HepG2 (cell line): ENCODE data around the gene CLDN11. TPM values are rescaled to one million over a fixed set of nuclear protein-coding genes. Genes with fewer than 3 reads are reported as not detected.
A peak's percentile ranks its signal among the peaks of the same experiment; 100 is the strongest.

Source experiments
- CAMTA2 ChIP-seq: sonication (generic); formaldehyde crosslinking; IDR thresholded peaks from 2 replicates; pipeline ENCODE4 v1.4.0; 2020; ENCODE audit warnings: mild to moderate bottlenecking, missing genetic modification reagents, borderline replicate concordance
- GLMP ChIP-seq: sonication (generic); formaldehyde crosslinking; IDR thresholded peaks from 2 replicates; pipeline ENCODE4 v1.9.0; 2021; ENCODE audit warnings: missing genetic modification reagents, mild to moderate bottlenecking, borderline replicate concordance
- HOXA5 ChIP-seq: sonication (generic); formaldehyde crosslinking; IDR thresholded peaks from 2 replicates; pipeline ENCODE4 v1.4.0; 2020; ENCODE audit warnings: missing genetic modification reagents
- KDM5A ChIP-seq: fragments of 200-600 bp; sonication (generic); IDR thresholded peaks from 2 replicates; pipeline ENCODE4 v1.7.0; 2018; ENCODE audit warnings: antibody characterized with exemption, mild to moderate bottlenecking, low read length, borderline replicate concordance
- PHB2 ChIP-seq: fragments of 450-650 bp; IDR thresholded peaks from 2 replicates; pipeline ENCODE4 v1.6.1; 2018; ENCODE audit not compliant: partially characterized antibody
- PRMT3 ChIP-seq: sonication (generic); formaldehyde crosslinking; IDR thresholded peaks from 2 replicates; pipeline ENCODE4 v1.8.1; 2022; ENCODE audit warnings: low read depth, mild to moderate bottlenecking, moderate library complexity, missing genetic modification reagents, borderline replicate concordance
- SOX5 ChIP-seq: IDR thresholded peaks from 2 replicates; pipeline ENCODE4 v1.6.1; 2016; ENCODE audit warnings: borderline replicate concordance
- TP53 ChIP-seq: sonication (generic); formaldehyde crosslinking; conservative IDR thresholded peaks from 2 replicates; pipeline ENCODE4 v1.4.0; 2020; ENCODE audit warnings: missing genetic modification reagents
- ZNF44 ChIP-seq: sonication (generic); formaldehyde crosslinking; IDR thresholded peaks from 2 replicates; pipeline ENCODE4 v1.5.1; 2020; ENCODE audit warnings: mild to moderate bottlenecking, missing genetic modification reagents
- ZNF607 ChIP-seq: sonication (generic); formaldehyde crosslinking; IDR thresholded peaks from 2 replicates; pipeline ENCODE4 v1.5.1; 2020; ENCODE audit warnings: missing genetic modification reagents, mild to moderate bottlenecking, borderline replicate concordance
- ZNF720 ChIP-seq: sonication (generic); formaldehyde crosslinking; IDR thresholded peaks from 2 replicates; pipeline ENCODE4 v1.4.0; 2020; ENCODE audit warnings: missing genetic modification reagents
- ZNF788 ChIP-seq: sonication (generic); formaldehyde crosslinking; IDR thresholded peaks from 2 replicates; pipeline ENCODE4 v1.5.0; 2020; ENCODE audit warnings: mild to moderate bottlenecking, missing genetic modification reagents, borderline replicate concordance
- ZSCAN12 ChIP-seq: sonication (generic); formaldehyde crosslinking; IDR thresholded peaks from 2 replicates; pipeline ENCODE4 v1.9.0; 2021; ENCODE audit warnings: mild to moderate bottlenecking, missing genetic modification reagents
- ZSCAN20 ChIP-seq: sonication (generic); formaldehyde crosslinking; IDR thresholded peaks from 2 replicates; pipeline ENCODE4 v1.4.0; 2020; ENCODE audit warnings: missing genetic modification reagents, mild to moderate bottlenecking, borderline replicate concordance
- polyA plus RNA-seq, 8 experiments: library from polyadenylated mRNA; depleted of rRNA in 3 of 8; stranded (reverse) in 7 of 8; unstranded in 1 of 8; fragments of >200 nt; fragmentation: Illumina TruSeq in 4 of 8; extraction: Trizol in 4 of 8; gene quantifications; 2 replicates each; pipeline versions ENCODE4 v1.2.1 to v1.2.3, GENCODE V29; 2011 to 2016; ENCODE audit warnings: low read depth in 4 of 8, missing spikeins in 1 of 8, mixed read lengths in 1 of 8; ENCODE audit not compliant: insufficient read depth in 1 of 8
- total RNA-seq, 5 experiments: library from RNA; depleted of rRNA; stranded (reverse); fragments of >200 nt; fragmentation: Illumina TruSeq; extraction: Trizol; gene quantifications; 2 replicates each; pipeline ENCODE4 v1.2.3, GENCODE V29; 2016; ENCODE audit warnings: low read depth in 1 of 5
- TF ChIP-seq, protein P1 (sequence below): sonication (generic); formaldehyde crosslinking; IDR thresholded peaks from 2 replicates; pipeline ENCODE4 v1.4.0; 2020; ENCODE audit warnings: missing genetic modification reagents
- TF ChIP-seq, protein P2 (sequence below): sonication (generic); formaldehyde crosslinking; IDR thresholded peaks from 2 replicates; pipeline ENCODE4 v1.5.0; 2020; ENCODE audit warnings: missing genetic modification reagents
- TF ChIP-seq, protein P3 (sequence below): fragments of 450-650 bp; IDR thresholded peaks from 2 replicates; pipeline ENCODE4 v1.6.1; 2016
- TF ChIP-seq, protein P4 (sequence below): IDR thresholded peaks from 2 replicates; pipeline ENCODE4 v1.6.1; 2012; ENCODE audit warnings: low read length, improper control_type of control experiment

CLDN11 gene
- total and polyA plus RNA-seq, 2 of the 13 experiments (the other 11 are each of a cell fraction or from before 2014, with no cell fraction given) = 4.2 to 4.9 TPM

DNA sequence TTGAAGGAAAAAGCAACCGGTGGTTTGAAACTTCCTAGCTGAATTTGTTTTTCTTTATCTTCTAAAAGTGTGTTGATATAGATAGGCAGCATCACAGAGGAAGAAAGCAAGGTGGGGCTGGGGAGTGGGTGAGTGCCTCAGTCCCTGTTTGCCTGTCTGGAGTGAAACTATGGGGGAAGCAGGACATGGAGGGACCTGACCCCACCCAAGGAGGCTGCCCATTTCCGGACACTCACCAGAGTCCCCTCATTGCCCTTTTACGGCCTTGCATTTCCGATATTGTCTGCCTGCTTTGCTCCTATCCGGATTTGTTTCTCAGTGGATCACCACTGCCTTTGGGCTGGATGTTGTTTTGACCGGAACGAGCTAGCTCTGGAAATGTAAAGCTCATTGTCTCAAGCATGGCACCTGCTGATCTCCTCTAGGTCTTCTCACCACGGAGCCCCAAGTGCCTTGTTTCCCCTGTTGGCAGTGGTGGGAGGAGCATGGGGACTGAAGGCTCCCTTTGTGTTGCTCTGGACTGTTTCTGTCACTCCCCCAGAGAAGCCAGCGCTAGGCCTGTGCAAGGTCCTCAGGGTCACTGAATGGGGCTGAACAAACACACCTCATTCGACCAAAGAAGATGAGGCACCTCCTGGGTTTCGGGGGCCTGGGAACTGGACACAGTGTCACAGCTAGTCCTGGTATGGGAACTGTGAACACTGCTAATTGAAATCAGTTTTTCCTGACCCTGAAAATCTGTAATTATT lies 7.0 kb downstream of the CLDN11 start (continued):
- peak; percentile 82 for TF ChIP-seq SOX5
- no peak for TF ChIP-seq TP53 (CRISPR knock-in tag)
- peak; percentile 82 for TF ChIP-seq ZNF44 (CRISPR knock-in tag)
- no peak for TF ChIP-seq ZNF720 (CRISPR knock-in tag)
- TF ChIP-seq, protein P1, sequence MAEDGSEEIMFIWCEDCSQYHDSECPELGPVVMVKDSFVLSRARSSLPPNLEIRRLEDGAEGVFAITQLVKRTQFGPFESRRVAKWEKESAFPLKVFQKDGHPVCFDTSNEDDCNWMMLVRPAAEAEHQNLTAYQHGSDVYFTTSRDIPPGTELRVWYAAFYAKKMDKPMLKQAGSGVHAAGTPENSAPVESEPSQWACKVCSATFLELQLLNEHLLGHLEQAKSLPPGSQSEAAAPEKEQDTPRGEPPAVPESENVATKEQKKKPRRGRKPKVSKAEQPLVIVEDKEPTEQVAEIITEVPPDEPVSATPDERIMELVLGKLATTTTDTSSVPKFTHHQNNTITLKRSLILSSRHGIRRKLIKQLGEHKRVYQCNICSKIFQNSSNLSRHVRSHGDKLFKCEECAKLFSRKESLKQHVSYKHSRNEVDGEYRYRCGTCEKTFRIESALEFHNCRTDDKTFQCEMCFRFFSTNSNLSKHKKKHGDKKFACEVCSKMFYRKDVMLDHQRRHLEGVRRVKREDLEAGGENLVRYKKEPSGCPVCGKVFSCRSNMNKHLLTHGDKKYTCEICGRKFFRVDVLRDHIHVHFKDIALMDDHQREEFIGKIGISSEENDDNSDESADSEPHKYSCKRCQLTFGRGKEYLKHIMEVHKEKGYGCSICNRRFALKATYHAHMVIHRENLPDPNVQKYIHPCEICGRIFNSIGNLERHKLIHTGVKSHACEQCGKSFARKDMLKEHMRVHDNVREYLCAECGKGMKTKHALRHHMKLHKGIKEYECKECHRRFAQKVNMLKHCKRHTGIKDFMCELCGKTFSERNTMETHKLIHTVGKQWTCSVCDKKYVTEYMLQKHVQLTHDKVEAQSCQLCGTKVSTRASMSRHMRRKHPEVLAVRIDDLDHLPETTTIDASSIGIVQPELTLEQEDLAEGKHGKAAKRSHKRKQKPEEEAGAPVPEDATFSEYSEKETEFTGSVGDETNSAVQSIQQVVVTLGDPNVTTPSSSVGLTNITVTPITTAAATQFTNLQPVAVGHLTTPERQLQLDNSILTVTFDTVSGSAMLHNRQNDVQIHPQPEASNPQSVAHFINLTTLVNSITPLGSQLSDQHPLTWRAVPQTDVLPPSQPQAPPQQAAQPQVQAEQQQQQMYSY (CRISPR knock-in tag) = no peak
- no peak for TF ChIP-seq ZNF607 (CRISPR knock-in tag)
- peak; percentile 55; the same call in 1 of the 2 replicates for TF ChIP-seq PRMT3 (CRISPR knock-in tag)
- TF ChIP-seq CAMTA2 = no peak
- TF ChIP-seq, protein P2, sequence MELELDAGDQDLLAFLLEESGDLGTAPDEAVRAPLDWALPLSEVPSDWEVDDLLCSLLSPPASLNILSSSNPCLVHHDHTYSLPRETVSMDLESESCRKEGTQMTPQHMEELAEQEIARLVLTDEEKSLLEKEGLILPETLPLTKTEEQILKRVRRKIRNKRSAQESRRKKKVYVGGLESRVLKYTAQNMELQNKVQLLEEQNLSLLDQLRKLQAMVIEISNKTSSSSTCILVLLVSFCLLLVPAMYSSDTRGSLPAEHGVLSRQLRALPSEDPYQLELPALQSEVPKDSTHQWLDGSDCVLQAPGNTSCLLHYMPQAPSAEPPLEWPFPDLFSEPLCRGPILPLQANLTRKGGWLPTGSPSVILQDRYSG (CRISPR knock-in tag) = no peak
- no peak for TF ChIP-seq KDM5A
- TF ChIP-seq ZNF788 (CRISPR knock-in tag) = peak; percentile 79; the same call in 1 of the 2 replicates
- no peak for TF ChIP-seq ZSCAN12 (CRISPR knock-in tag)
- TF ChIP-seq PHB2 = no peak
- no peak for TF ChIP-seq ZSCAN20 (CRISPR knock-in tag)
- TF ChIP-seq HOXA5 (CRISPR knock-in tag) = no peak
- no peak for TF ChIP-seq GLMP (CRISPR knock-in tag)
- TF ChIP-seq, protein P3, sequence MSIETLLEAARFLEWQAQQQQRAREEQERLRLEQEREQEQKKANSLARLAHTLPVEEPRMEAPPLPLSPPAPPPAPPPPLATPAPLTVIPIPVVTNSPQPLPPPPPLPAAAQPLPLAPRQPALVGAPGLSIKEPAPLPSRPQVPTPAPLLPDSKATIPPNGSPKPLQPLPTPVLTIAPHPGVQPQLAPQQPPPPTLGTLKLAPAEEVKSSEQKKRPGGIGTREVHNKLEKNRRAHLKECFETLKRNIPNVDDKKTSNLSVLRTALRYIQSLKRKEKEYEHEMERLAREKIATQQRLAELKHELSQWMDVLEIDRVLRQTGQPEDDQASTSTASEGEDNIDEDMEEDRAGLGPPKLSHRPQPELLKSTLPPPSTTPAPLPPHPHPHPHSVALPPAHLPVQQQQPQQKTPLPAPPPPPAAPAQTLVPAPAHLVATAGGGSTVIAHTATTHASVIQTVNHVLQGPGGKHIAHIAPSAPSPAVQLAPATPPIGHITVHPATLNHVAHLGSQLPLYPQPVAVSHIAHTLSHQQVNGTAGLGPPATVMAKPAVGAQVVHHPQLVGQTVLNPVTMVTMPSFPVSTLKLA = no peak
- TF ChIP-seq, protein P4, sequence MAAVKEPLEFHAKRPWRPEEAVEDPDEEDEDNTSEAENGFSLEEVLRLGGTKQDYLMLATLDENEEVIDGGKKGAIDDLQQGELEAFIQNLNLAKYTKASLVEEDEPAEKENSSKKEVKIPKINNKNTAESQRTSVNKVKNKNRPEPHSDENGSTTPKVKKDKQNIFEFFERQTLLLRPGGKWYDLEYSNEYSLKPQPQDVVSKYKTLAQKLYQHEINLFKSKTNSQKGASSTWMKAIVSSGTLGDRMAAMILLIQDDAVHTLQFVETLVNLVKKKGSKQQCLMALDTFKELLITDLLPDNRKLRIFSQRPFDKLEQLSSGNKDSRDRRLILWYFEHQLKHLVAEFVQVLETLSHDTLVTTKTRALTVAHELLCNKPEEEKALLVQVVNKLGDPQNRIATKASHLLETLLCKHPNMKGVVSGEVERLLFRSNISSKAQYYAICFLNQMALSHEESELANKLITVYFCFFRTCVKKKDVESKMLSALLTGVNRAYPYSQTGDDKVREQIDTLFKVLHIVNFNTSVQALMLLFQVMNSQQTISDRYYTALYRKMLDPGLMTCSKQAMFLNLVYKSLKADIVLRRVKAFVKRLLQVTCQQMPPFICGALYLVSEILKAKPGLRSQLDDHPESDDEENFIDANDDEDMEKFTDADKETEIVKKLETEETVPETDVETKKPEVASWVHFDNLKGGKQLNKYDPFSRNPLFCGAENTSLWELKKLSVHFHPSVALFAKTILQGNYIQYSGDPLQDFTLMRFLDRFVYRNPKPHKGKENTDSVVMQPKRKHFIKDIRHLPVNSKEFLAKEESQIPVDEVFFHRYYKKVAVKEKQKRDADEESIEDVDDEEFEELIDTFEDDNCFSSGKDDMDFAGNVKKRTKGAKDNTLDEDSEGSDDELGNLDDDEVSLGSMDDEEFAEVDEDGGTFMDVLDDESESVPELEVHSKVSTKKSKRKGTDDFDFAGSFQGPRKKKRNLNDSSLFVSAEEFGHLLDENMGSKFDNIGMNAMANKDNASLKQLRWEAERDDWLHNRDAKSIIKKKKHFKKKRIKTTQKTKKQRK = no peak
